Thyroid gland (tissue), 4 donors: ENCODE data around the gene FNDC3B.

Experiments used
- CTCF ChIP-seq, 6 experiments: fragments of 200-600 bp in 3 of 6; fragments of 450-650 bp in 3 of 6; sonication (generic) in 3 of 6; IDR thresholded peaks; one replicate each; pipeline ENCODE4 v1.5.1; 2016 to 2019; ENCODE audit warnings: antibody characterized with exemption in 6 of 6, mild to moderate bottlenecking in 2 of 6, inconsistent platforms in 1 of 6, moderate library complexity in 1 of 6
- POLR2A ChIP-seq, 2 donors: fragments of 450-650 bp; IDR thresholded peaks; one replicate each; pipeline ENCODE4 v1.6.1; 2017; ENCODE audit warnings: antibody characterized with exemption in 2 of 2, mild to moderate bottlenecking in 2 of 2, moderate library complexity in 1 of 2

GRCh38 chr3:171994646-171995428 lies 44.5 kb upstream of the FNDC3B start:
- TF ChIP-seq CTCF (IDR thresholded peaks at IDR 0.05): no peak
- TF ChIP-seq POLR2A (IDR thresholded peaks at IDR 0.05): no peak
